Endothelial cell of umbilical vein (primary cell): ENCODE results near the gene RUNX2. TPM values are rescaled to one million over a fixed set of nuclear protein-coding genes. Genes with fewer than 3 reads are reported as not detected.

Experiments used
- BruUV-seq: library from RNA; stranded (reverse); fragments of 400-500 nt; replicated peaks from 2 replicates; lab custom pipeline; 2021; lab: Mats Ljungman, UMichigan
- CTCF ChIA-PET: fragments of 300-600, 350-600 bp; sonication (Branson Sonifier 250); formaldehyde crosslinking; loops from one replicate; lab custom pipeline; 2021; ENCODE audit warnings: antibody characterized with exemption, inconsistent platforms; lab: Charles Lee
- POLR2A ChIA-PET: fragments of 300-600, 350-600 bp; sonication (Branson Sonifier 250); formaldehyde crosslinking; loops from one replicate; lab custom pipeline; 2021; ENCODE audit warnings: antibody characterized with exemption, inconsistent platforms; lab: Charles Lee
- DNase-seq: peaks from one replicate; pipeline ENCODE4 v3.0.0-alpha.2; 2011; ENCODE audit warnings: low read depth, low spot score
- FAIRE-seq: peaks from 2 replicates; lab custom pipeline; 2011; peaks lifted over from hg19 to GRCh38; lab: Jason Lieb, UNC
- H2AFZ ChIP-seq: 2 replicates; pipeline ENCODE4 v1.6.0; 2012; ENCODE audit warnings: low read depth, low read length, control low read depth, inconsistent platforms
- H3K27ac ChIP-seq: 2 replicates; pipeline ENCODE4 v1.5.1; 2011; ENCODE audit warnings: low read depth, mild to moderate bottlenecking, control low read depth, low read length, moderate library complexity; ENCODE audit not compliant: insufficient read depth
- H3K27me3 ChIP-seq, 2 experiments: 2 replicates each; pipeline versions ENCODE4 v1.6.0 to v1.6.1; 2011; ENCODE audit warnings: low read length in 2 of 2, mixed read lengths in 1 of 2; ENCODE audit not compliant: control insufficient read depth in 2 of 2, insufficient read depth in 2 of 2
- H3K36me3 ChIP-seq, 2 experiments: 2 replicates in 1 of 2; 3 replicates in 1 of 2; pipeline ENCODE4 v1.5.1; 2011; ENCODE audit warnings: low read length in 2 of 2, mild to moderate bottlenecking in 1 of 2, moderate library complexity in 1 of 2; ENCODE audit not compliant: control insufficient read depth in 2 of 2, insufficient read depth in 2 of 2; ENCODE audit errors: extremely low read depth in 1 of 2
- H3K4me1 ChIP-seq: 3 replicates; pipeline ENCODE4 v1.5.1; 2011; ENCODE audit warnings: mild to moderate bottlenecking, low read length; ENCODE audit not compliant: control insufficient read depth, insufficient read depth; ENCODE audit errors: extremely low read depth
- H3K4me2 ChIP-seq: 2 replicates; pipeline ENCODE4 v1.6.1; 2011; ENCODE audit warnings: low read length, control low read depth, mixed read lengths; ENCODE audit not compliant: insufficient read depth
- H3K4me3 ChIP-seq, 3 experiments: fragments of 200-600 bp in 1 of 3; sonication (generic), shearing (Covaris generic) in 1 of 3; replicated peaks in 1 of 3; 2 replicates each; pipeline ENCODE4 v1.5.1; 2011 to 2016; ENCODE audit warnings: control low read depth in 3 of 3, low read length in 3 of 3, mild to moderate bottlenecking in 2 of 3, inconsistent platforms in 1 of 3, low read depth in 1 of 3, moderate library complexity in 1 of 3; ENCODE audit not compliant: insufficient read depth in 1 of 3
- H3K79me2 ChIP-seq: 2 replicates; pipeline ENCODE4 v1.6.0; 2012; ENCODE audit warnings: low read length, inconsistent platforms; ENCODE audit not compliant: control insufficient read depth, insufficient read depth
- H3K9ac ChIP-seq: replicated peaks from 2 replicates; pipeline ENCODE3; 2011; ENCODE audit warnings: low read length, control low read depth; ENCODE audit not compliant: insufficient read depth; ENCODE audit errors: extremely low read depth
- H3K9me1 ChIP-seq: replicated peaks from 3 replicates; pipeline ENCODE4 v1.6.0; 2011; ENCODE audit warnings: mild to moderate bottlenecking, low read length; ENCODE audit not compliant: control insufficient read depth, insufficient read depth; ENCODE audit errors: extremely low read depth
- H3K9me3 ChIP-seq: replicated peaks from 2 replicates; pipeline ENCODE4 v1.5.1; 2012; ENCODE audit warnings: low read length, inconsistent platforms; ENCODE audit not compliant: control insufficient read depth, insufficient read depth
- H4K20me1 ChIP-seq: replicated peaks from 2 replicates; pipeline ENCODE3; 2011; ENCODE audit warnings: mild to moderate bottlenecking, low read length; ENCODE audit not compliant: control insufficient read depth, insufficient read depth; ENCODE audit errors: extremely low read depth
- CTCF ChIP-seq, 2 donors: IDR thresholded peaks; 1 replicate in 1 of 2; 2 replicates in 1 of 2; pipeline ENCODE4 v1.5.1; 2011; ENCODE audit warnings: low read length in 2 of 2, mild to moderate bottlenecking in 2 of 2, moderate library complexity in 2 of 2, control low read depth in 1 of 2, inconsistent platforms in 1 of 2, low read depth in 1 of 2; ENCODE audit not compliant: insufficient read depth in 1 of 2; ENCODE audit errors: extremely low read depth in 1 of 2
- JUN ChIP-seq: IDR thresholded peaks from 2 replicates; pipeline ENCODE4 v1.6.1; 2011; ENCODE audit warnings: borderline replicate concordance, low read depth; ENCODE audit not compliant: insufficient read length, insufficient read depth
- POLR2AphosphoS5 ChIP-seq: IDR thresholded peaks from 2 replicates; pipeline ENCODE4 v1.6.1; 2012; ENCODE audit warnings: low read depth, mild to moderate bottlenecking, control low read depth, low read length, moderate library complexity; ENCODE audit not compliant: insufficient read depth
- dilution Hi-C: fragments of 300-500 bp; cut with MboI; formaldehyde crosslinking; loops from one replicate; pipeline ENCODE4 v1.15.0; 2019; ENCODE audit warnings: low sequenced_read_pairs; ENCODE audit not compliant: extremely low pct_ligation_motif_present
- intact Hi-C: fragments of 100-400 bp; cut with micrococcal nuclease; formaldehyde crosslinking; loops from one replicate; pipeline ENCODE4 v1.10.0; 2022
- polyA plus RNA-seq, 4 experiments: library from polyadenylated mRNA; depleted of rRNA in 3 of 4; stranded (reverse) in 3 of 4; unstranded in 1 of 4; fragments of >200 nt; gene quantifications; 2 replicates each; pipeline versions ENCODE4 v1.2.1 to v1.2.3, GENCODE V29; 2011 to 2012; ENCODE audit warnings: missing spikeins in 1 of 4
- total RNA-seq: library from RNA; stranded (reverse); gene quantifications from 2 replicates; pipeline ENCODE4 v1.2.3, GENCODE V29; 2021
- TF ChIP-seq, protein P1 (sequence below): IDR thresholded peaks from 2 replicates; pipeline ENCODE4 v1.6.1; 2011; ENCODE audit not compliant: insufficient read depth, insufficient read length

RUNX2 gene
- total and polyA plus RNA-seq, 2 donors (not counting 3 experiments of a cell fraction or from before 2014, with no cell fraction given) = 0.06 TPM; not detected in 1

DNA sequence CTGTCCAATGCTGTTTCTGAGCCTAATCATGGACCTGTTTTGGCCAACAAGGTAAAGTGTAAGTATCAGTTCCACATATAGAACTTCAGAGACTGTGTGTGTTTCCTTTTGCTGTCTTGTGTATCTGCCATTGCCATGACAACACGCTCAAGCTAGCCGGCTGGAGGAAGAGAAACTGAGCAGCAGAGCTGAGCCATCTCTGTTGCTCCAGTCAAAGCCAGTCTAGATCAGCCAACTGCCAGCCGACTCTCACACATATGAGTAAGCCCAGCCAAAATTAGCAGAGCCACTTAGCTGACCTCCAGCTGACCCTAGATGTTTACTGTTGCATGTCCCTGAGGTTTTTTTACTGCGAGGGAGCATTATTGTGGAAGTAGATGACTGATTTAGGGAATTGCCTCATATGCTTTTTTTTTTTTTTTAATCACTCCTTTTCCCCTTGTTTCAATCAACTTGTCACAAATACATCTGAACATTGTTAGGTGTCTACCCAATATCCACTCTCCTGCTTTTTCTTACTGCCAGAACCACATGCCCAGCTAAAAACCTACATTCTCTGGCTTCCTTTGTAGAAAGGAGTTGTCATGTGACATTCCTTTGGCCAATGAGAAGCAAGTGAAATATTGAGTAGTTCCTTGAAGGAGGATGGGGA lies 353.9 kb downstream of the RUNX2 start:
- no peak overlapping the region for H3K4me3 ChIP-seq
- no peaks in the 10 kb centered on the region for H4K20me1 ChIP-seq
- no TSS peak for BruUV-seq
- dilution Hi-C loops = no loop called here
- no peak overlapping the region for H2AFZ ChIP-seq
- peaks cover 13% of the 10 kb centered on the region for H3K4me1 ChIP-seq
- no peak for FAIRE-seq
- no peaks in the 10 kb centered on the region for H3K79me2 ChIP-seq
- H3K9ac ChIP-seq = no peak overlapping the region
- intact Hi-C loops = no loop called here
- no peak overlapping the region for H3K27ac ChIP-seq
- no peaks in the 10 kb centered on the region for H3K9me1 ChIP-seq
- H3K36me3 ChIP-seq = no peaks in the 10 kb centered on the region
- ChIA-PET CTCF (interaction anchor here (0.6 to 1.0 kb wide), 2 partner anchors 29 to 145 kb away, joined by 3 read pairs; no protein-coding TSS in a partner anchor), POLR2A (no interaction called here)
- peaks cover 2% of the 10 kb centered on the region in 2 experiments for H3K27me3 ChIP-seq
- TF ChIP-seq POLR2AphosphoS5 (no peak), JUN (no peak), CTCF (IDR thresholded peaks at IDR 0.05; ENCODE audit: extremely low read depth in 1 of 2, insufficient read depth in 1 of 2, low read depth in 1 of 2, low read length in 2 of 2) (no peak)
- TF ChIP-seq, protein P1, sequence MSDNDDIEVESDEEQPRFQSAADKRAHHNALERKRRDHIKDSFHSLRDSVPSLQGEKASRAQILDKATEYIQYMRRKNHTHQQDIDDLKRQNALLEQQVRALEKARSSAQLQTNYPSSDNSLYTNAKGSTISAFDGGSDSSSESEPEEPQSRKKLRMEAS = no peak
- H3K9me3 ChIP-seq = no peaks in the 10 kb centered on the region
- DNase-seq = no peak
- no peak overlapping the region for H3K4me2 ChIP-seq
